ENCODE data around the gene UTP25.

Gene UTP25

GRCh38 chr1:209827384-209828262, at the start of gene UTP25:
UTP25 (plus strand) TSS chr1:209827972; CDS start chr1:209828064, 92 bp downstream.
- ChIA-PET CTCF (interaction anchor here (0.8 to 9.9 kb wide), 14 partner anchors 9 to 258 kb away, joined by 3 to 293 read pairs (median 6); partner anchors contain the start of gene IRF6), POLR2A (interaction anchor here (0.6 kb wide), 1 partner anchor 68 kb away, joined by 3 read pairs; no protein-coding TSS in a partner anchor)
- H3K4me3 ChIP-seq (ENCODE audit: low read depth, low read length), result peak within 1 kb of the TSS; percentile 81
- peak; percentile 68 for TF ChIP-seq CTCF (IDR thresholded peaks at IDR 0.05; ENCODE audit: insufficient read depth, low read length, missing control alignments)
- DNase-seq (ENCODE audit: low read depth, low spot score), result peak; percentile 84

GRCh38 chr1:209778102-209778501, 49.7 kb upstream of the UTP25 start:
- CTCF ChIA-PET, result interaction anchor here (1.2 kb wide), 1 partner anchor 45 kb away, joined by 3 read pairs; no protein-coding TSS in a partner anchor
- TF ChIP-seq CTCF (IDR thresholded peaks at IDR 0.05; ENCODE audit: insufficient read depth, low read length, missing control alignments), result no peak
- POLR2A ChIA-PET, result no interaction called here
- no peak for DNase-seq (ENCODE audit: low read depth, low spot score)
- H3K4me3 ChIP-seq (ENCODE audit: low read depth, low read length), result no peak overlapping the region

- no peak for TF ChIP-seq CTCF (IDR thresholded peaks at IDR 0.05; ENCODE audit: insufficient read depth, low read length, missing control alignments)
- CTCF ChIA-PET, result interaction anchor here (1.0 to 1.1 kb wide), 2 partner anchors 13 to 211 kb away, joined by 3 to 4 read pairs; no protein-coding TSS in a partner anchor
- POLR2A ChIA-PET, result no interaction called here
- H3K4me3 ChIP-seq (ENCODE audit: low read depth, low read length), result no peak overlapping the region
- DNase-seq (ENCODE audit: low read depth, low spot score), result no peak
Observed at GRCh38 chr1:209780268-209780667, 47.5 kb upstream of the UTP25 start.

- POLR2A ChIA-PET, result interaction anchor here (0.7 kb wide), 1 partner anchor 46 kb away, joined by 3 read pairs; no protein-coding TSS in a partner anchor
- no peak for TF ChIP-seq CTCF (IDR thresholded peaks at IDR 0.05; ENCODE audit: insufficient read depth, low read length, missing control alignments)
- DNase-seq (ENCODE audit: low read depth, low spot score), result no peak
- CTCF ChIA-PET, result interaction anchor here (1.6 to 2.2 kb wide), 4 partner anchors 11 to 206 kb away, joined by 6 to 9 read pairs (median 6); no protein-coding TSS in a partner anchor
- H3K4me3 ChIP-seq (ENCODE audit: low read depth, low read length), result peak overlapping the region; percentile 94
Observed at GRCh38 chr1:209783386-209783785, 44.4 kb upstream of the UTP25 start.

- DNase-seq (ENCODE audit: low read depth, low spot score), result peak; percentile 77
- H3K4me3 ChIP-seq (ENCODE audit: low read depth, low read length), result peak within 1 kb of the TSS; percentile 94
- ChIA-PET POLR2A (interaction anchor here (0.5 to 1.2 kb wide), 5 partner anchors 12 to 159 kb away, joined by 3 to 10 read pairs (median 3); no protein-coding TSS in a partner anchor), CTCF (interaction anchor here (1.3 to 2.2 kb wide), 4 partner anchors 12 to 205 kb away, joined by 4 to 9 read pairs (median 6); no protein-coding TSS in a partner anchor)
- no peak for TF ChIP-seq CTCF (IDR thresholded peaks at IDR 0.05; ENCODE audit: insufficient read depth, low read length, missing control alignments)
Observed at GRCh38 chr1:209784265-209785169, 43.3 kb upstream of the UTP25 start, which contains the start of gene C1orf74. C1orf74 (minus strand) TSS chr1:209784559; CDS start chr1:209783634, 925 bp downstream.

All from AG04449 (cell line).